Stimulated activated CD4-positive, alpha-beta T cell treated with anti-CD3 and anti-CD28 coated beads, Interleukin-2, amount 100 ng/mL, for 48 hours (primary cell): ENCODE measurements around the gene CDIPT.
A peak's percentile ranks its signal among the peaks of the same experiment; 100 is the strongest.

Experiments
- DNase-seq, 2 donors: peaks; one replicate each; pipeline ENCODE4 v3.0.0-alpha.2; 2020

Gene CDIPT

DNA sequence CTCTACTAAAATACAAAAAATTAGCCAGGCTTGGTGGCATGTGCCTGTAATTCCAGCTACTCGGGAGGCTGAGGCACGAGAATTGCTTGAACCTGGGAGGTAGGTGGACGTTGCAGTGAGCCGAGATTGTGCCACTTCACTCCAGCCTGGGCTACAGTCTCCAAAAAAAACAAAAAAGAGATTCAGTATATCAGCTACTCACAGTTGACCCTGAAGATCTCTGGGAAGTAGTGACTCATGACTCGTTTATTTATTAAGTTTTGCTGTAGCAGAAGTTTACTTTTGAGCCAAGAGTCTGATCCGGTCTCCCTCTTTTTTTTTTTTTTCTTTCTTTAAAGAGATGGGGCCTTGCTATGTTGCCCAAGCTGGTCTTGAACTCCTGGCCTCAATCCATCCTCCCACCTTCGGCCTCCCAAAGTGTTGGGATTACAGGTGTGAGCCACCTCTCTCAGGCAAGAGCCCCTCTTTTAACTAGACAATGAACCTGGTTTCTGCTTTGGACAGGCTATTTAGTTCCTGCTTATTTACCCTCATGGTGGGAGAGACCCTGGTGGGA lies 38.4 kb downstream of the CDIPT start:
- DNase-seq, result no peak

DNA sequence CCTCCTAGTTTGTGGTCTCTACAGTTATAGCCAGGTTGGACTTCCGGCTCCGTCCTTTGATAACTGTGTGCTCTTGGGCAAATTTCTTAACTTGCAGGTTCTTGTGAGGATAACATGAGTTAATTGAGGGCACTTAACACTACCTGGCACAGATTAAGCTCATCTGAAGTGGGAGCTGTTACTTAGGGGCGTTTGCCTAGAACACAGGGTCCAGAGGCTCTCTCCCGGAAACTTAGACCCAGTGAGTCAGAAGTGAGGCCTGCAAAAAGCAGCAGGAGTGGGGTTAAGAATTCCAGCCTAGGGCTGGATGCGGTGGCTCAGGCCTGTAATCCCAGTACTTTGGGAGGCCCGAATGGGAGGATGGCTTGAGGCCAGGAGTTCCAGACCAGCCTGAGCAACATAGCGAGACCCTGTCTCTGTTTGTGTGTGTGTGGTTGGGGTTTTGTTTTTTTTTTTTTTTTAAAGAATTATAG lies 41.3 kb downstream of the CDIPT start:
- DNase-seq, result no peak

DNA sequence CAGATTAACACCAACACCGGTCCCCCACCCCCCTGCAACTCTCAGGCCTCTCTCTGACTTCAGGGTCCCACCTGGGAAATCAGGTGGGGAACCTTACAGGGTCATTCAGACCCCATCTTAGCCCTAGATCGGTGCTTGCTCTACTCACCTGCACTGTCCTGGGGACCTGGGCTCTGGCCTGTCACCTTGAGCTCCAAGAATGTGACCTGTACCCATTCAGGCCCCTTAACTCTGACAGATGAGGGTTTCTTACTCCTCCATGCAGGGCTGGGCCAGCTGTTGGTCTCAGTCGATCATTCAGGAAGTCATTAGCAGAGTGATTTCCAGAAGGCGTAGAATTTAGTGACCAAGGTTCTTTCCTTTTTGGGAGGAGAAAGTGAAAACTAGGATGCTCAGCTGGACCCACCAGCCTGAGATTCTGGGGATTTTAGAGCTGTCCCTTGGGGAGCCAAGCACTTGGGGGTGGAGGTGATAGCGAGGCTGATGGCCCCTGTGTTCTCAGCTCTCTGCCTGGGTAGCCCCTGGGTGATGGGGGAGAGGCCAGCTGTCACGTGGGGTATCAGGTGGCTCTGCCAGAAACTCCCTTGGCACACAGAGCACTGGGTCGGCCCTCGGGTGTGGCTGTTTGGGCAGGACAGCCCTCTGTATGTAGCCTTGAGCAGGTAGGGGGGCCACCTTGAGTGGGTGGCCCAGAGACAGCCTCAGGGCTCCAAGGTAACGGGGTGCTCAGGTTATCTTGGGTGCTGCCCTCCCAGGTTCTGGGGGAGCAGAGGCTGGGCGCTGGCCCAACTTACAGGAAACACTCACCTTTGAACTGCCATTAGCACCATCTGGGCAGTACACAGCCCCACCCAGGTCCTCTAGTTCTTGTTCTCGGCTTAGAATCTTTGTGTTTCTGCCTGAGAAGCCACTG lies 42.0 kb downstream of the CDIPT start:
- DNase-seq, result no peak

DNA sequence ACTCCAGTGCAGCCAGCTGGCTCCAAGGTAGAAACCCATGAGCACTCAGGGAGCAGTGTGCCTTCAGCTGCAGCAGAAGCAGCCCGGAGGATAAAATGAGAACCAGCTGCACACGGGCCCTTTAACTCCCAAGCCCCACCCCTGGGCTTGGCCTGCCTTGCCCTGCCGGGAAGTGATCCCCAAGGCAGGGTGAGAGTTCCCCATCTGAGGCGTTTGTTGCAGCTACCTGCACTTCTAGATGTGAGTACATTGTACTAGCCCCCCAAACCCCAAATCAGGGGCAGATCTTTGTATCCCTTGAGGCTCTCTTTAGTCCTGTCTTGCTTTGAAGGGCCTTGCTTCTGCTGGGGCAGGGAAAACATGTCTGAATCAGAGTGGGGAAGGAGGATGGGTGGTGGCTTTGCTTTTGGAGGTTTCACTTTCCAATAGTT lies 42.7 kb downstream of the CDIPT start, which contains the start of gene MVP:
MVP (plus strand) TSS at position 192 of the 431 bp plus-strand sequence. CDS start 10,088 bp downstream, outside the sequence.
- DNase-seq, result peak in 1 of 2 donors; percentile 49

DNA sequence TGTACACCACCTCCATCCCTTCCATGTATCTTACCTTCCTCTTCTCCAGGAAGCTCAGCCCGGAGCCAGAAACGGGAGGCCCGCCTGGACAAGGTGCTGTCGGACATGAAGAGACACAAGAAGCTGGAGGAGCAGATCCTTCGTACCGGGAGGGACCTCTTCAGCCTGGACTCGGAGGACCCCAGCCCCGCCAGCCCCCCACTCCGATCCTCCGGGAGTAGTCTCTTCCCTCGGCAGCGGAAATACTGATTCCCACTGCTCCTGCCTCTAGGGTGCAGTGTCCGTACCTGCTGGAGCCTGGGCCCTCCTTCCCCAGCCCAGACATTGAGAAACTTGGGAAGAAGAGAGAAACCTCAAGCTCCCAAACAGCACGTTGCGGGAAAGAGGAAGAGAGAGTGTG lies 43.5 kb downstream of the CDIPT start:
- DNase-seq, result no peak

DNA sequence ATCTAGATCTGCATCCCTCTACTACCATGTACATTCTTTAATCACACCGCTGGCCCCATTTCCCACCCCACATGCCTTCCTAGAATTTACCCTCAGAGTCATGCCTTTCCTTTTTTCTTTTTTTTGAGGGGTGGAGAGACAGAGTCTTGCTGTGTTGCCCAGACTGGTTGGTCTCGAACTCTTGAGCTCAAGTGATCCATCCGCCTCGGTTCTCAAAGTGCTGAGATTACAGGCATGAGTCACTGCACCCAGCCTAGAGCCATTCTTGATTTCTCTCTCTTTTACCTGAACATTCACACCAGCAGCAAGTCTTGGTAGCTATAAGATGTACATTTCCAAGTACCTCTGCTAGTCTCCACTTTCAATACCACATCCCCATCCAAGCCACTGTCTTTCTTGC lies 44.9 kb downstream of the CDIPT start:
- no peak for DNase-seq

DNA sequence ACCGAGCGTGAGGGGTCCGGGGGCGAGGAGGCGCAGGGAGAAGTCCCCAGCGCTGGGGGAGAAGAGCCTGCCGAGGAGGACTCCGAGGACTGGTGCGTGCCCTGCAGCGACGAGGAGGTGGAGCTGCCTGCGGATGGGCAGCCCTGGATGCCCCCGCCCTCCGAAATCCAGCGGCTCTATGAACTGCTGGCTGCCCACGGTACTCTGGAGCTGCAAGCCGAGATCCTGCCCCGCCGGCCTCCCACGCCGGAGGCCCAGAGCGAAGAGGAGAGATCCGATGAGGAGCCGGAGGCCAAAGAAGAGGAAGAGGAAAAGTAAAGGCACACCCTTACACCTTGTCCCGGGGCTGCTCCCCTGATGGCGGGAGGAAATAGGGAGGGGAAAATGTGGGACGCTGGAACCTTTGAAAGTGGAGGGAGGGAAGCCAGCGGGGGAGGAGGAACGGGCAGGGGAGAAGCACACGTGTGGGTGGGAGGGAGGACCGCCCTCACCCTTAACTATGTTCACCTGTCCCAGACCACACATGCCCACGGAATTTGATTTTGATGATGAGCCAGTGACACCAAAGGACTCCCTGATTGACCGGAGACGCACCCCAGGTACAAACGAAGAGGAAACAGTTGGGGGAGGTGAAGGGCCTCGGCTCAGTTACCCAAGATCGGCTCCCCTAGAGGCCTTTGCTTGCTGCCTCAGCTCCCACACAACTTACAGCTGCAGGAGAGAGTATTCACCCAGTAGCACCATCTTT lies 46.2 kb downstream of the CDIPT start:
- peak in 1 of 2 donors; percentile 58 for DNase-seq

DNA sequence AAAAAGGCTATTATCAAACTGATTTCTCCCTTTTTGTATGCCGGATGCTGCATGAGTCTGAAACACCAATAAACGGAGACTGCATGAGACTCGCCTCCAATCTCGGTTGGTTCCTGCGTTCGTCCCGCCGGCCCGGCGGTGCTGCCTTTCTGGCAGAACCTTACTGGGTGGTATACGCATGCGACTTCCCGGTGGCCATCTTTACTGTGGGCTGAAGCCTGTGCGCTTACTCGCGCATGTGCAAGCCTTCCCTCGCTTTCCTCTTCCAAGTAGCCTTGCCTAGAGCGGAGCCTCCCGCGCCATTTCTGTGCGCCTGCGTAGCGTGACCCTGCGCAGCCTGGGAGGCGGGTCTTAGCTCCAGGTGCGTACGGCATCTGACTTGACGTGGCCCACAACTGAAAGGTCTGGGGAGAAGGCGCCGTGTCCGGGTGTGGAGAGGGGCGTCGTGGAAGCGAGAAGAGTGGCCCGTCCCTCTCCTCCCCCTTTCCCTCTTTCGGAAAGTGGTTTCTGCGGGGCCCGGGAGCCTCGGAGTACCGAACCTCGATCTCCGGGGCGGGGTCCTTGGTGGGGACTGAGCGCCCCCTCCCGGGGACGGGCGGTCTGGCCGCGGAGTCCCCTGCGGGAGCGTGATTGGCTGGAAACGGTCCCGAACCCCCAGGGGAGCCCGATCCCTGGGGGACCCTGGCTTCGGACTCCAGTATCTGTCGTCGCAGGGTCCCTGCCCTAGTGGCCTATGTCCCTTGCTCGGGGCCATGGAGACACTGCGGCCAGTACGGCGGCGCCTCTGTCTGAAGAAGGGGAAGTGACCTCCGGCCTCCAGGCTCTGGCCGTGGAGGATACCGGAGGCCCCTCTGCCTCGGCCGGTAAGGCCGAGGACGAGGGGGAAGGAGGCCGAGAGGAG lies 47.0 kb downstream of the CDIPT start, which contains the start of gene PAGR1:
PAGR1 (plus strand) TSS at position 360 of the 901 bp plus-strand sequence; CDS start at position 734, 374 bp downstream.
- peak; percentile 97 for DNase-seq

DNA sequence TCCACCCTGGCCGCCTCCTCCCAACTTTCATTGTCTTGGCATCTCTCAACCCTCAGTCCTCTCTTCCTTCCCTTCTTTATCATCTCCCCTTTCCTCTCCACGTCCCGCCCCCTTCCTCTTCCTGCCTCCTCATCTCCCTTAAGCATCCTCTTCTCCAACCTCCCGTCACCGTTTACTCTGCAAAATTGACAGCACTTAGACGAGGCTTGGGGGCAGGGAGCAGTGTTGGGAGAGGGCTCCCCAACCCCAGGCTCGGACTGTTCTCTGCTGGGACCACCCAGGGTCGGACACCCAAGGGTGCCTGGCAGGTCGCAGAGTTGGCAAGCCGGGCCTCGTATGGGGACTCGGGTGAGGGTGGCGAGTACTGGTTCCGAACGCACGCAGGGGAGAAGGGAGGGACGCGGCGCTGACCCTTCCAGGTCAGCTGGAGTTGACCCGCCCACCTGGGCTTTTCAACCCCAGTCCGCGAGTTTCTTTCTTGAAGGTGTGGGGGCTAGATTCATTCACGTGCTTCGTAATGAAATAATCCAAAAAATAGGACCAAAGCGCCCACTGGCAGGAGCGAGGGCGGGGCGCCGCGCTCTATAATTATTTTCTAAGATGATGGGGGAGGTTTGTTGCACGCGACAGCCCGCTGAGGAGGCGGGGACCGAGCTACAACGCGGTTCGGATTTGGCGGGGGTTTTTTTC lies 47.8 kb downstream of the CDIPT start:
- no peak for DNase-seq

DNA sequence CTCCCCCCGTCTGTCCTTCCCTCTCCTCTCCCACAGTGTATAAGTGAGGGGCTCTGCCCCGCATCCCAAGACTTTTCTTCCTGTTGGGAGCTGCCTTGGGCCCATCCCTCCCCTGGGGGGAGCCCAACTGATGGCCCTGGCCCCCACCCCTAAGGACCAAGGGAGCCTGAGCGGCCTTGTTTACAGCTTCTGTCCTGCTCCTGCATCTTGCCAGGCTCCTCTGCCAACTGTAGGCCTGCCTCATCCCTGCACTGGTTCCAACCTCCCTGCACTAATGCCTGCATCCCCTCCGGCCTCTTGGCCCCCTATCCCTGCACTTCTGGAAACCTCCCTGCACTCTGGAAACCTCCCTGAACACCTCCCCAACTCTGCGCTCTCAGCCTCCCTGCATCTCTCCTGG lies 48.4 kb downstream of the CDIPT start:
- DNase-seq, result no peak

DNA sequence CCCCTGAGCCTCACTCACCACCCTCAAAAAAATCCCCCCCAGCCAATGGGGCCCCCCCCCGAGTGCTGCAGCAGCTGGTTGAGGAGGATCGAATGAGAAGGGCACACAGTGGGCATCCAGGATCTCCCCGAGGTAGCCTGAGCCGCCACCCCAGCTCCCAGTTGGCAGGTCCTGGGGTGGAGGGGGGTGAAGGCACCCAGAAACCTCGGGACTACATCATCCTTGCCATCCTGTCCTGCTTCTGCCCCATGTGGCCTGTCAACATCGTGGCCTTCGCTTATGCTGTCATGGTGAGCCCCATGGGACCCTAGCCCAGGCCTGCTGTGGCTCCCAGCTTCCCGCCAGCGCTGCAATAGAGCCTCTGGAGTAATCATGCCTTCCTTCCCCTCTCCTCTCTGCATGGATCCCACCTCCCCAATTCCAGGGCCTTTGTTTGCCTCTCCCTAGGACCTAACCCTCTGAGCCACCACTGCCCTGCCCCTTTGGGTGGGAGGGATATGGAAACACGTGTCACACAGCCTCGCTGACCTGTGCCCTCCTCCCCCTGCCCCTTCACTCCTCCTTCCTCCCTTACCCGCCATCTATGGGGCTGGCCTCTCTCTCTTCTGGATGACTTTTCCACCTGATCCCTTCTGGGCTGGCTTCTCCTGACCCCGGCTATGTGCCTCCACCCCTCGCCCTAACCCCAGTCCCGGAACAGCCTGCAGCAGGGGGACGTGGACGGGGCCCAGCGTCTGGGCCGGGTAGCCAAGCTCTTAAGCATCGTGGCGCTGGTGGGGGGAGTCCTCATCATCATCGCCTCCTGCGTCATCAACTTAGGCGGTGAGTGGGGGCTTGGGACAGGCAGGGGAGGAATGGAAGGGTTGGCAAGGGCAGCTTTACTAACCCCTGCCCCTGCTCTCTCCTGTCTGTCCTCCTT lies 49.1 kb downstream of the CDIPT start:
- DNase-seq, result no peak

DNA sequence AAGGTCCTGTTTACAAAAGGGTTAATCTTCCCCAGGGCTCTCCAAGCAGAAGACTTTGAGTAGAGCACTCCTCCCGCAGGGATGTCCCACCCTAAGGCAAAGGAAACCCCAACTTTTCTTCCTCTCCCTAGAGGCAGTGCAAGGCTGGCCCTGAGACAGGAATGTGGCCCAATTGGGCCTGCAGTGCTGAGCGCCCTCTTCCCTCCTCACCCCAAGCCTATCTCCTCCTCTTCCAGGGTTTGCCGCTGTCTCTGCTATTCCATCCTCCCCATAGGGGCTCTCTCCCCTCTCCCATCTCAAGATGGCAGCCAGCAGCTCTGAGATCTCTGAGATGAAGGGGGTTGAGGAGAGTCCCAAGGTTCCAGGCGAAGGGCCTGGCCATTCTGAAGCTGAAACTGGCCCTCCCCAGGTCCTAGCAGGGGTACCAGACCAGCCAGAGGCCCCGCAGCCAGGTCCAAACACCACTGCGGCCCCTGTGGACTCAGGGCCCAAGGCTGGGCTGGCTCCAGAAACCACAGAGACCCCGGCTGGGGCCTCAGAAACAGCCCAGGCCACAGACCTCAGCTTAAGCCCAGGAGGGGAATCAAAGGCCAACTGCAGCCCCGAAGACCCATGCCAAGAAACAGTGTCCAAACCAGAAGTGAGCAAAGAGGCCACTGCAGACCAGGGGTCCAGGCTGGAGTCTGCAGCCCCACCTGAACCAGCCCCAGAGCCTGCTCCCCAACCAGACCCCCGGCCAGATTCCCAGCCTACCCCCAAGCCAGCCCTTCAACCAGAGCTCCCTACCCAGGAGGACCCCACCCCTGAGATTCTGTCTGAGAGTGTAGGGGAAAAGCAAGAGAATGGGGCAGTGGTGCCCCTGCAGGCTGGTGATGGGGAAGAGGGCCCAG lies 50.0 kb downstream of the CDIPT start:
- no peak for DNase-seq

DNA sequence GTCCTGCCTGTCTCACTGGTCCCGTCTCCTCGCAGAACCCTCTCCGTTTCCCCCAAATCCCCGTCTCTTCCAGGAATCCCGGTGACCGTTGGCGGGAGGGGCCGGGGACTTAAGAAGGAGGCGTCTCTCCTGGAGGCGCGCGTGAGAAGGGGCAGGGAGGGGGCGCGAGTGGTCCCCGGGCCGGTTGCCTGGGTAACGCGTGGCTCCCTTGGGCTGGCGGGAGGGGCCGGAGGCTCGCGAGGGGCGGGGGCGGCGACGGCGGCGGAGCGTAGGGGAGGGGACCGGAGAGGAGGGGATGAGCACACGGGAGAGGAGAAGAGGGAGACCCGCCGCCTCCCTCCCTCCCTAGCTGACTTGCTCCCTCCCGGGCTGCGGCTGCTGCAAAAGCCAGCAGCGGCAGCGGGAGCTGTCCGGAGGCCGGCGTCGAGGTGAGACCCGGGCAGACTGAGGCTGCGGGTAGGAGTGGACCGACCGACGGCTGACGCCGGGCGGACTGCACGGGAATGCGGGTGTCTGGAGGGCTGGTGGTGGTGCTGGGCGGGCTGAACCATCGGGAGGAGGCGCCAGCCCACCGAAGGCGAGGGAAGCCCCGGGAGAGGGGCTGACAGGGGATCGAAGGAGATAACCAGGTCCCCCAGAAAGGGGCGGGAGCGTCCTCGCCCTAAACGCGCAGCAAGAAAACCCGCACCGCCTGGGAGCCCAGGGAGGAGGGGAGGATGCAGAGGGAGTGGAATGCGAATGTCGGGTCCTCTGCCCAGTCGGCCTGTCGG lies 50.9 kb downstream of the CDIPT start, which contains the start of gene PRRT2:
PRRT2 (plus strand) TSS at position 298 of the 770 bp plus-strand sequence. CDS start 862 bp downstream, outside the sequence.
- DNase-seq, result no peak

DNA sequence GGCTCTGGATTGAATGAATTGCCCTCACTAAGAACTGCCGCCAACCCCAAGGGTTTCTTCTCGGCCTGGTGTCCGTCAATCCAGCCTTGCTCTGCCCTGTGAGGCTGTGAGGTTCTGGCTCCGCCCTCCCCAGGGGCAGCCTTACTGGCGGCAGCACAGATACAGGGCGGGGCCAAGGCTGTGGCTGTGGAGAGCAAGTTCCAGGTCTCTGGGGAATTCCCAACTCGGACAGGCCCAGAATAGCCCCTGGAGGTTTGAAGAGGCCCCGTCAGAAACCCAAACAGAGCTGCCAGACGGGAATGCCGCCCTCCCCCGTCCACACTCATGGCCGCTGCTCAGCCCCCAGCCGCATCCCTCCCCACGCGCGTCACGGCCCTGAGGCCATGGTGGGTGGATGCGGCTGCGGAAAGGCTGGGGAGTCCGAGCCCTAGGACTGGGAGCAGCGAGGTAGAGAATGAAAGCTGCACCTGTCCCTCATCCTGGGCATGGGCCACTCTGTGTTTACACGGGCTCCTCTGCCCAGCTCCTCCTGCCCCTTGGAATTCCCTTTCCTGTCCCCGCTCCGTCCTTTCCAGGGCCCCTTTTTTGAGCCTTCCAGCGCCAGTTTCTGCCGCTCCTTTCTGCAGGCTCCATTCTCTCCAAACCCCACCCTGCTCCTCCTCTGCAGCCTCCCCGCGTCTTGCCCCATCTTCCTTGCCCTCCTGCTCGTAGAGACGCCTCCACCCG lies 51.7 kb downstream of the CDIPT start:
- DNase-seq, result peak; percentile 72 to 73

DNA sequence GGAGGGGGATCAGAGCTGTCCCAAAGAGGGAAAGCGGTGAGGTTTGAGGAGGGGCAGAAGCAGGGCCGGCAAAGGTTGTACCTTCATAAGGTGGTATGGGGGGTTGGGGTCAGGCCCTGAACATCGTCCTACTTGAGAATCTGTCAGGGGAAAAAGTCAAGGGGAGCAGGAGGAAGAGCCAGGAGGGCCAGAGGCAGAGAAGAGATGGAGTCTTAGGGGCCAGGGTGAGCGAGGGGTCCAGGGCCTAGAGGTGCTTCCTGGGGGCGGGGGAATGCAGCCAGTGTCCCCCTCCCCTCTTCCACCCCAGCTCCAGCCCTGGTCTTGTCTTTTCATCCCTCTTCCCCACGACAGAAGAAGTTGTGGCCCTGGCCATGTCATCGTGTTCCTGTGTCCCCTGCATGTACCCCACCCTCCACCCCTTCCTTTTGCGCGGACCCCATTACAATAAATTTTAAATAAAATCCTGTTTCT lies 52.3 kb downstream of the CDIPT start:
- no peak for DNase-seq

DNA sequence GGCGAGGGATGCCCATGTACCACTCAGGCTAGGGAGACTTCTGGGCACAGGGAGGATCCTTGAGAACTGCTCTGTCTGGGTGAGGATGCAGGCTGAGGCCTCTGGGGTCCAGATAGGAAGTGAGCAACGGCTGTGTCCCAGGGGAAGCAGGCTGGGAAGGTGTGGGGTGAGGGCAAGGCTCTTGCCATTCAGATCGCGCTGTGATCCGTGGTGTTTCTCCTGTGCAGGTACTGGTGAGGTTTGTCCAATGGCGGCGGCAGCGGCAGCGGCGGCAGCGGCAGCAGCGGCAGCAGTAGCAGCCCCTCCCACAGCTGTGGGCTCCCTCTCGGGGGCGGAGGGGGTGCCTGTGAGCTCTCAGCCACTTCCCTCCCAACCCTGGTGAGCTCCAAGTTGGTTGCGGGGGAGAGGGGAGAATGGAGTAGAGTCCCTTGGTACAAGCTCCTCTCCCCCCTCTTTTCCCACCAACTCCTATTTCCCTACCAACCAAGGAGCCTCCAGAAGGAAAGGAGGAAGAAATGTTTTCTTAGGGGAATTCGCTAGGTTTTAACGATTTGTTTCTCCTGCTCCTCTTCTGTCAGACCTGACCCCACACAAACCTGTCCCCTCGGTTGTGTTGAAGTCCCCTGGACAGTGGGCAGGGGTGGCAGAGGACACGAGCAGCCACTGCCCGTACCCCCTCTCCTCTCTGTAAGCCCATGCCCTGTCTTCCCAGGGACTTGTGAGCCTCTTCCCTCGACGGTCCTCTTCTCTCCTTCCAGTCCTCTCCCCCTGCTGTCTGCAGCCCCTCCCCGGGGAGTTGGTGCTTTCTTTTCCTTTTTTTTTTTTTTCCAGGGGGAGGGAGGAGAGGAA lies 53.0 kb downstream of the CDIPT start:
- no peak for DNase-seq
